Tibial artery (tissue), 4 donors: ENCODE measurements around the gene CRYGA.

Source experiments
- DNase-seq, 2 donors: peaks; one replicate each; pipeline ENCODE4 v3.0.0-alpha.2; 2019
- H3K27ac ChIP-seq, 2 donors: fragments of 200-600 bp; sonication (generic) in 1 of 2; 1 replicate in 1 of 2; 2 replicates in 1 of 2; pipeline ENCODE4 v1.5.1; 2018 to 2019; ENCODE audit warnings: mild to moderate bottlenecking in 1 of 2
- H3K27me3 ChIP-seq, 2 donors: fragments of 200-600 bp; sonication (generic) in 1 of 2; one replicate each; pipeline versions ENCODE4 v1.5.1 to v1.6.0; 2016 to 2019
- H3K36me3 ChIP-seq, 3 donors: fragments of 200-600 bp; sonication (generic) in 2 of 3; one replicate each; pipeline ENCODE4 v1.5.1; 2016 to 2019; ENCODE audit warnings: mild to moderate bottlenecking in 2 of 3
- H3K4me1 ChIP-seq, 4 donors: fragments of 200-600 bp; sonication (generic) in 2 of 4; 1 replicate in 3 of 4; 2 replicates in 1 of 4; pipeline ENCODE4 v1.5.1; 2016 to 2019
- H3K4me3 ChIP-seq, 2 donors: fragments of 200-600 bp; sonication (generic) in 1 of 2; 1 replicate in 1 of 2; 2 replicates in 1 of 2; pipeline ENCODE4 v1.5.1; 2018 to 2019; ENCODE audit warnings: mild to moderate bottlenecking in 2 of 2
- H3K9me3 ChIP-seq, 3 donors: fragments of 200-600 bp; sonication (generic) in 1 of 3; one replicate each; pipeline ENCODE4 v1.5.1; 2016 to 2019
- intact Hi-C: fragments of 100-400 bp; cut with DNase I; formaldehyde crosslinking; loops from one replicate; pipeline ENCODE4 v1.15.0; 2023; ENCODE audit warnings: low total_unique reads
- TF ChIP-seq, protein P1 (sequence below), 2 experiments: fragments of 200-600 bp in 1 of 2; fragments of 450-650 bp in 1 of 2; IDR thresholded peaks; one replicate each; pipeline ENCODE4 v1.5.1; 2017 to 2019; ENCODE audit warnings: antibody characterized with exemption in 2 of 2, mild to moderate bottlenecking in 1 of 2, moderate library complexity in 1 of 2

The CRYGA gene

DNA sequence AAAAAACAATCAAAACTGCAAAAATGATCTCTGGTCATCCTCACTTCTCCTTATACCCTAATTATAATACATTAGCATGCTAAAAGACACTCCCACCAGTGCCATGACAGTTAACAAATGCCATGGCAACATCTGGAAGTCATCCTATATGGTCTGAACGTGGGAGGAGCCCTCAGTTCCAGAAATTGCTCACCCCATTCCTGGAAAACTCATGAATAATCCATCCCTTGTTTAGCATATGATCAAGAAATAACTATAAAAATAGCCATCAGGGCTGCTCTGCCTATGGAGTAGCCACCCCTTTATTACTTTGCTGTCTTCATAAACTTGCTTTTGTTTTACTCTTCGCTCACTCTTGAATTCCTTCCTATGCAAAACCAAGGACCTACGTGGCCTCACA lies 32.1 kb upstream of the CRYGA start:
- TF ChIP-seq, protein P1, sequence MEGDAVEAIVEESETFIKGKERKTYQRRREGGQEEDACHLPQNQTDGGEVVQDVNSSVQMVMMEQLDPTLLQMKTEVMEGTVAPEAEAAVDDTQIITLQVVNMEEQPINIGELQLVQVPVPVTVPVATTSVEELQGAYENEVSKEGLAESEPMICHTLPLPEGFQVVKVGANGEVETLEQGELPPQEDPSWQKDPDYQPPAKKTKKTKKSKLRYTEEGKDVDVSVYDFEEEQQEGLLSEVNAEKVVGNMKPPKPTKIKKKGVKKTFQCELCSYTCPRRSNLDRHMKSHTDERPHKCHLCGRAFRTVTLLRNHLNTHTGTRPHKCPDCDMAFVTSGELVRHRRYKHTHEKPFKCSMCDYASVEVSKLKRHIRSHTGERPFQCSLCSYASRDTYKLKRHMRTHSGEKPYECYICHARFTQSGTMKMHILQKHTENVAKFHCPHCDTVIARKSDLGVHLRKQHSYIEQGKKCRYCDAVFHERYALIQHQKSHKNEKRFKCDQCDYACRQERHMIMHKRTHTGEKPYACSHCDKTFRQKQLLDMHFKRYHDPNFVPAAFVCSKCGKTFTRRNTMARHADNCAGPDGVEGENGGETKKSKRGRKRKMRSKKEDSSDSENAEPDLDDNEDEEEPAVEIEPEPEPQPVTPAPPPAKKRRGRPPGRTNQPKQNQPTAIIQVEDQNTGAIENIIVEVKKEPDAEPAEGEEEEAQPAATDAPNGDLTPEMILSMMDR (IDR thresholded peaks at IDR 0.05), result no peak
- no peak for DNase-seq
- Histone ChIP-seq H3K27me3 (peaks cover 0 to 2% of the 10 kb centered on the region in 2 donors), H3K36me3 (no peaks in the 10 kb centered on the region), H3K4me3 (no peak overlapping the region), H3K4me1 (no peaks in the 10 kb centered on the region), H3K9me3 (no peaks in the 10 kb centered on the region), H3K27ac (no peak overlapping the region)
- intact Hi-C loops, result no loop called here

DNA sequence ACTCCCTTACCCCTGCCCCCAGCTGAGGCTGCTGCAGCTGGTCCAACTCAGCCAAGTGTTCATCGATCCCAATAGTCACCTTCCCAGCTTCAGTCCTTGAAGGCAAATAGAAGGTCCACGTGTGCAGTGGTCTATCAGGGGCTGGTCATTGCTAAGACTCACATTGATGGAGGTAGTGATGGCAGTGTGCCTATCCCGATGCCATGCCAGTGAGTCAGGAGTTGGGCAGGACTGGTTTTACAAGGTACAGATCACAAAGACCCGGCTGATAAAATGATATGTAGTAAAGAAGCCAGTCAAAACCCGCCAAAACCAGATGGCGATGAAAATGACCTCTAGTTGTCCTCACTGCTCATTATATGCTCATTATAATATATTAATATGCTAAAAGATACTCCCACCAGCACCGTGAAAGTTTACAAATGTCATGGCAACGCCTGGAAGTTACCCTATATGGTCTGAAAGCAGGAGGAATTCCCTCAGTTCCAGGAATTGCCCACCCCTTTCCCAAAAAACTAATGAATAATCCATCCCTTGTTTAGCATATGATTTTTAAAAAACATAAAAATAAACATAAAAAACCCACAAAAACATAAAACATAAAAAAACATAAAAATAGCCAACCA lies 29.3 kb upstream of the CRYGA start:
- H3K36me3 ChIP-seq, result no peaks in the 10 kb centered on the region
- no peak overlapping the region for H3K27ac ChIP-seq
- intact Hi-C loops, result no loop called here
- TF ChIP-seq, protein P1 (IDR thresholded peaks at IDR 0.05), result no peak
- no peak overlapping the region for H3K4me3 ChIP-seq
- H3K27me3 ChIP-seq, result peaks cover 0 to 3% of the 10 kb centered on the region in 2 donors
- no peak for DNase-seq
- H3K4me1 ChIP-seq, result no peaks in the 10 kb centered on the region
- H3K9me3 ChIP-seq, result no peaks in the 10 kb centered on the region

DNA sequence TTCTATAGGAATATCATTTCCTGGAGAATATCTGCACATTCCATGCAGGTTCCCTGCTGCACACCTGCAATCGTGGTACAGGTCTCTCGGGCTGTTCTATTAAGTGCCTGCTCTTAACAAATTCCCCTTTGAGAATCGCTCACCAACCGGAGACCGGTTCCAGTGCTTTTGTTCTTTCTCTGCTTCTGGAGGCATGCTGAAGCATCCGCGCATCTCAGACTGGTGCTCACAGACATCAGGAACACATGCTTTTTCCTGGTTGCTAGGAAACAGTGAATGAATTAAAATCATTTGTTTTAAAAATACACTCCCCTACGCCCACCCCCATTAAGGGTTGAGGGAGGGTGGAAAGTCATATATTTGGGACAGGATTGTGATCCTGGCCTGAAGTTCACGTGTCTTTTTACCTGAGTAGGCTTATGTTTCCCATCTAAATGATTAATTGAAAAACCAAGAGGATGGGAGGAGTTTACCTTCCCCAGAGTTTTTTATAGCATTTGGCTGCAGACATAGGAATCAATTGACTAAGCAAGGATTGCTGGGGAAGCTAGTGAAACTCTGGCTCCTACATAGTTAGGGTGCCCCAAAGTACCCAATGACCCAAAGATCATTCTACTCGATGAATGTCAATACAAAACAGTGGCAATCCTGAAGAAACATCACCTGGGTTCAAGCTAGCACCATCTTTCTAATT lies 26.6 kb upstream of the CRYGA start, which contains the start of gene C2orf80:
Gene C2orf80, minus strand, starts transcription at position 221 of the 694 bp plus-strand sequence. CDS start 3,044 bp downstream, outside the sequence.
- DNase-seq, result no peak
- Histone ChIP-seq H3K27me3 (peaks cover 0 to 3% of the 10 kb centered on the region in 2 donors), H3K4me1 (no peaks in the 10 kb centered on the region), H3K36me3 (no peaks in the 10 kb centered on the region), H3K4me3 (no peak within 1 kb of the TSS), H3K27ac (no peak within 1 kb of the TSS), H3K9me3 (no peaks in the 10 kb centered on the region)
- intact Hi-C loops, result no loop called here
- TF ChIP-seq, protein P1 (IDR thresholded peaks at IDR 0.05), result no peak

DNA sequence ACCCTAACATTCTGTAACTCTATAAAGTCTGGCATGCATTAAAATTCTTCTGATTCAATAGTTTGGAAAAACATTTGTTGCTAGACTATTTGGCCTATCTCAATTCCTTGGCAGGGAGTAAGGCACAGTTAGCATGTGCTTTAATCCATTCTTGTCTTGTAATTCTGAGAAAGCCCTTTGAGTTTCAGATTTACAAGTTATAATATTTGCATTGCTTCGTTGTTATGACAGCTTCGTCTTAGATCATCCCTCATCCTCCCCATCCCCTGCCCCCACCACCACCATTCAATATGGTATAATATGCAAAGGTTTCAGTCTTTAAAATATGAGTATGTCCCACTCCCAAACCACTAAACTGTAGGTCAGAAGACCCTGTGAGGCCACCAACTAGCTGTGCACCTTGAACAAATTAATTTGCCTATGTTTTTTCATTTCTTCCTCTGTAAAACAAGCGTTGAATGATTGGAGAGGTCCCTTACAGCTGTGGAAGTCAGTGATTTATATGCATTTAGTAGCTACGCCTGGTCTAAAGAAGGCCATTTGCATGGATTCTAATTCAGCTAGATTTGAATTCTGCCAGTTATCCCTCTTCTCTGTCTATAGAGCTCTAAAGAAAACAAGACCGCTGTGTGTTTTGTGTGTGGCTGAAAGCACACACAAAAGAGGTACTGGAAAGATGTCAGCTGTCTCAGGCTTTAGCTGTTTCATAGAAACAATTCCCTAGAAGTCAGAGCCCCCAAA lies 25.9 kb upstream of the CRYGA start:
- DNase-seq, result no peak
- TF ChIP-seq, protein P1 (IDR thresholded peaks at IDR 0.05), result no peak
- no peaks in the 10 kb centered on the region for H3K4me1 ChIP-seq
- H3K27ac ChIP-seq, result no peak overlapping the region
- intact Hi-C loops, result no loop called here
- H3K36me3 ChIP-seq, result no peaks in the 10 kb centered on the region
- H3K4me3 ChIP-seq, result no peak overlapping the region
- H3K9me3 ChIP-seq, result no peaks in the 10 kb centered on the region
- H3K27me3 ChIP-seq, result peaks cover 0 to 3% of the 10 kb centered on the region in 2 donors

DNA sequence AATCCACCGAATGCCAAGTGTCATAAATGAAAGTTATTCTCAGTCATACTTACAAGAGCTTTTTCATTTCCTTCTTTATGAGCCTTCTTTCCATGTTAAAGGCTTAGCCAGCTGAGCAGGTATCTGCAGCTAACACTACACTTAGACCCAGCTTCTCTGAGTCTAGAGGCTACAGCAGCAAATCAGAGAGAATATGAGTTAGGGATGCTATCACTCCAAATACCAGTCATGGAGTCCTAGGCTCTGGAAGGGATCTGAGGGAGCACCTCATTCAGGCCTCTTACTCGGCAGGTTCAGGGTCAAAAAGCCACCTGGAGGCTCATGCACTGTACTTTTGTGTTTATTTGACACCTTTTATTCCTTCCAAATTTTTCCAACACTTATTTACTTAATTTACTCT lies 23.5 kb upstream of the CRYGA start:
- no peak for DNase-seq
- Histone ChIP-seq H3K36me3 (no peaks in the 10 kb centered on the region), H3K4me1 (no peaks in the 10 kb centered on the region), H3K27me3 (peaks cover 0 to 3% of the 10 kb centered on the region in 2 donors), H3K9me3 (no peaks in the 10 kb centered on the region), H3K4me3 (no peak overlapping the region), H3K27ac (no peak overlapping the region)
- intact Hi-C loops, result no loop called here
- TF ChIP-seq, protein P1 (IDR thresholded peaks at IDR 0.05), result no peak
